ENCODE measurements around the gene WDR37.
"Not testable (repeated sequence)": the region's sequence is repeated elsewhere in the genome, so short reads cannot be mapped to it uniquely, and the experiment has no call there.

Gene WDR37

GRCh38 chr10:1109795-1110673, 53.8 kb downstream of the WDR37 start:
- no peak for DNase-seq

- DNase-seq: no peak
Observed at GRCh38 chr10:1110674-1111119, 54.5 kb downstream of the WDR37 start.

- DNase-seq: no peak
Observed at GRCh38 chr10:1114315-1114714, 58.1 kb downstream of the WDR37 start.

GRCh38 chr10:1114719-1115606, 58.8 kb downstream of the WDR37 start:
- DNase-seq: no peak

- no peak for DNase-seq
Observed at GRCh38 chr10:1115607-1115955, 59.4 kb downstream of the WDR37 start.

GRCh38 chr10:1116051-1116450, 59.9 kb downstream of the WDR37 start:
- no peak for DNase-seq

- DNase-seq: no peak
Observed at GRCh38 chr10:1116696-1117280, 60.6 kb downstream of the WDR37 start.

- DNase-seq: no peak
Observed at GRCh38 chr10:1117651-1118050, 61.5 kb downstream of the WDR37 start.

- not testable (repeated sequence) for DNase-seq
Observed at GRCh38 chr10:1118318-1118717, 62.1 kb downstream of the WDR37 start.

GRCh38 chr10:1119027-1119426, 62.8 kb downstream of the WDR37 start:
- DNase-seq: no peak

- no peak for DNase-seq
Observed at GRCh38 chr10:1119501-1119900, 63.3 kb downstream of the WDR37 start.

- no peak for DNase-seq
Observed at GRCh38 chr10:1120306-1120705, 64.1 kb downstream of the WDR37 start.

GRCh38 chr10:1120801-1121211, 64.6 kb downstream of the WDR37 start:
- DNase-seq: no peak

- DNase-seq: no peak
Observed at GRCh38 chr10:1121271-1121970, 65.2 kb downstream of the WDR37 start.

GRCh38 chr10:1122349-1122748, 66.2 kb downstream of the WDR37 start:
- no peak for DNase-seq

GRCh38 chr10:1123198-1123597, 67.0 kb downstream of the WDR37 start:
- DNase-seq: no peak

- no peak for DNase-seq
Observed at GRCh38 chr10:1123972-1124371, 67.8 kb downstream of the WDR37 start.

- no peak for DNase-seq
Observed at GRCh38 chr10:1124796-1125195, 68.6 kb downstream of the WDR37 start.

GRCh38 chr10:1126461-1126860, 70.3 kb downstream of the WDR37 start:
- no peak for DNase-seq

- no peak for DNase-seq
Observed at GRCh38 chr10:1127629-1128028, 71.4 kb downstream of the WDR37 start.

GRCh38 chr10:1128115-1128514, 71.9 kb downstream of the WDR37 start:
- DNase-seq: no peak

GRCh38 chr10:1128649-1129048, 72.5 kb downstream of the WDR37 start:
- DNase-seq: no peak

GRCh38 chr10:1130226-1130625, 74.0 kb downstream of the WDR37 start:
- DNase-seq: no peak
